C4-2B (cell line): ENCODE data around the gene LRIT1.

Experiments
- CTCF ChIP-seq: fragments of 450-650 bp; conservative IDR thresholded peaks from 2 replicates; pipeline ENCODE4 v1.5.1; 2017; ENCODE audit warnings: mild to moderate bottlenecking
- ZFX ChIP-seq: fragments of 450-650 bp; IDR thresholded peaks from 2 replicates; pipeline ENCODE4 v1.6.1; 2017

DNA sequence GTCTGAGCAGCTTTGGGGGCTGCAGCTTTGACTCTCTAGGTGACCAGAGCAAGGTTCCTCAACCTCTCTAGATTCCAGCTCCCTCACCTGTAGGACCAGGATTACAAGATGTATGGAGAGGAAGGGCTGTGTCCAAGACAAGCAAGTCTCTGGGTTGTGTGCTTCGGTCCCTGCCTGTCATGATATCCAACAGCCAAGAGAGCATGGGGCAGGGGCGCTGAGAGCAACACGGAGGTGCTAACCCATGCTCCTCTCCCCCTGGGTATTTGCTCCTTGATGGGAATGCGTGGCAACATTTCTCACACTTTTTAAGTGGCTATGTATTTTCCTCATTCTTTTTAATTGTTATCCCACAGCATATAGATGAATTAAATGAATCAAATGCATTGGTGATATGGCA, 36.7 kb downstream of the LRIT1 start:
- TF ChIP-seq CTCF = no peak
- TF ChIP-seq ZFX = no peak
